Activated CD4-positive, CD25-positive, alpha-beta regulatory T cell treated with anti-CD3 and anti-CD28 coated beads, Interleukin-2, amount 50 U/mL, for 16 hours (primary cell): Measurements from ENCODE around the gene CAMK2D.
"Not testable (repeated sequence)": the region's sequence is repeated elsewhere in the genome, so short reads cannot be mapped to it uniquely, and the experiment has no call there.

Source experiments
- DNase-seq: peaks from one replicate; pipeline ENCODE4 v3.0.0-alpha.2; 2020; ENCODE audit warnings: low read depth, low spot score

The CAMK2D gene

DNA sequence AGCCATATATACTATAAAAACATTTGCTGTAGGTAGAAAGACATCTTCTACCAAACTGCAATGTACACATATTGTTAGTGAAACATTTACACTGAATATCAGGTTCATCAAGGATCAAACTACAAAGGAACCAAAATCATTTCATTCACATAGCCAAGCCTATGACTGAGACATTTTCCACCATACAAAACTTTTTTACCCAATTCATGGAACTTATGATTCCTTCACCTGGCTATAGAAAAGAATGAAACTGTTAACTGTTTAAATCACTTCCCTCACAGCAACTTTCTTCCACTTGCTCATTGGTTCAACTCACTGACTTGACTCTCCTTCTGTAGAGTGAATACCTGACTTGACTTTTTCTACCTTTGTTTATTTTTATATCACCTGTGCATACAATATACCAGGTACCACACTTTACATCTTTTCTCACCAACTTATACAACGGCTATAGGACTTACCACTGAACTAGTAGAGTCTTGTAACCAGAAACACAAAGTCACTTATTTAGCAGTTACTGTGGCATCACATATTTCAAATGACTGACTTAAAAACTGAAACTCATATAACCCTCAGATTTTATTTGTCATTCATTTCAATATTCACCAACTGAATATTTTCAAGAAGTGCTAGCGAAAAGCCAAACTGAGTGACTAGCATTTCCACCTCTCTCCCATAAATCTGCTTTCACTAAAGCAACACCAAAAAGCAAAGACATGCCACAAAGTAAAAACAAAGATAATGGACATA is 30.9 kb downstream of the CAMK2D start:
- no peak for DNase-seq

DNA sequence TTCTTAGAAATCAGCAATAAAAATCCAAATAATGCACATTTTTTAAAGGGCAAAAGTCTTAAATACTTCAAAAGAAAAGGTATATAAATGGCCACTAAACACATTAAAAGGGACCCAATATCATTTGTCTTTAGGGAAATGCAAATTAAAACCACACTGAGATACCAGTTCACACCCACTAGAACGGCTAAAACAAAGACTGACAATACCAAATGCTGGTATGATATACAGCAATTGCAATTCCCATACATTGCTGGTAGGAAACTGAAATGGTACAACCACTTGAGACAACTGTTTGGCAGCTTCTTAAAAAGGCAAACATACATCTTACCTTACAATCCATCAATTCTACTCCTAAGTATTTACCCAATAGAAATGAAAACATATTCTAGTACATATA is 33.7 kb downstream of the CAMK2D start:
- no peak for DNase-seq

DNA sequence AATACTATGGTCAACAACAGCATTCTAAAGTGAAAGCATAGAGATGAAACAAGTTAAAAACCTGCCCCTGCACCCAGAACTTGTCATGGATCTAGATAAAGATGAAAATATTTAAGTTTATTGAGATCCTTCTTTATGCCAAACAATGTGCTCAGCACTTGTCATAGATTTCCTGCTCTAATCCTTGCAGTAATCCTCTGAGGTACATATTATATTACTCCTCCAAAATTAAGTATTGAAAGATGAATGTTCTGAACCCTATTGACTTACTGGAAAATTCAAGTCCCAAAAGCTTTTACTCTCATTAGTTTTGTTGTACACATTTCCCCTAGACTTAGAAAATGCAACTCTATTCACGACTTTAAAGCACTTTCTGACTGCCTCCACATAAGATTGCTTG is 35.6 kb downstream of the CAMK2D start:
- DNase-seq, result no peak

DNA sequence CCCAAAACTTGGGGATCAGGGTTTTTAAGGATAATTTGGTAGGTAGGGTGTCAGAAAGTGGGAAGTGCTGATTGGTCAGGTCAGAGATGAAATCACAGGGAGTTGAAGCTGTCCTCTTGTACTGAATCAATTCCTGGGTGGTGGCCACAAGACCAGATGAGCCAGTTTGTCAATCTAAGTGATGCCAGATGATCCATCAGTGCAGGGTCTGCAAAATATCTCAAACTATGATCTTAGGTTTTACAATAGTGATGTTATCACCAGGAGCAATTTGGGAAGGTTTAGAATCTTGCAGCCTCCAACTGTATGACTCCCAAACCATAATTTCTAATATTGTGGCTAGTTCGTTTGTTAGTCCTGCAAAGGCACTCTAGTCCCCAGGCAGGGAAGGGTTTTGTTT is 43.3 kb downstream of the CAMK2D start:
- no peak for DNase-seq

DNA sequence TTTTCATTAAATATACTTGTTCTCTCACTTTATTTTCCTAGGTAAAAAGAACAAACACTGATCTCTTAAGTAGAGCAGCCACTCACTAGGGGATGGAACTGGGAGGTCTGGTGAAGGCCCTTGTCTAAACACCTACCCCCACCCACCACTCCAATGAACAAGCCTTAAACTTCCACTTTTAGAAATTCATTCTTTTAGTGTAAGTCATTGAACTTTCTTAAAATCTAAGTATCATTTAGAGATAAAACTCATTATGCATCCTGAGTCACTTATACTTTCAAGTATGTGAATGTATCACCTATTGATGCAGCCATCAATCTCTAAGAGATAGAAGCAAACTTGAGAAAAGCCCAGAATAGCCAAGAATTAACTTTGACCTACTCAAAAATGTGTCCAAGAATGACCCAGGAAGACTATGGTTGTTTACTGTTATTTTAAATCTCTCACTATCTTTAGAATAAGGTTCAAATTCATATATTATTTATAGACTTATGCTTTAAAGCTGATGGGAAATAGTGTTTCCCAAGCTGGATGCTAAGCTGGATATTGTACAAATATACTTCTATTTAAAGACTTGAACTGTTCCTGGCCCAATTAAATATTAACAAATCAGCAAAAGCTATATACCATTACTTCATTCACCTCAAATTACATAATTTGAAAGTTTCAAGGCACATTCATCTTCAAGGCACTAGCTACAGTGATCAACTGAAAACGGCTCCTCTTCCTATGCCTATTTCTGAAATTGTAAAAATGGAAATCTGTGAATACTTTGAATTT is 49.5 kb downstream of the CAMK2D start:
- no peak for DNase-seq

DNA sequence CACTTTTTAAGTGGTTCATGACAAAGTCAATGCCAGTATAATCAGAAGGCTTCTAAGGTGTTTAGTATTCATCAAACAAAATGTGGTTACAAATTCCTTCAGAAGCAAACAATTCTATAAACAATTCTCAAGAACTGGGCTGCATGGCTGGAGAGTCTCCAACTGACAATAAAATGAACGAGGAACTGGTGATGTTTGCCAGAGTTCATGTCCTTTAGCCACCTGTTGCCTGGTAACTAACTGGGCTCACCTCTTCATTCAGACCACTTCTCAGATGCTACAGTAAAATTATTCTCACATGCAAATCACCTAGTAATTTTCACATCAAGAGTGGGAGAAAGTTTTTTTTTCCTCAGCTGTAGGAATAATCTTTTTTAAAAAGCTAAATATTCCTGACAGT is 53.3 kb downstream of the CAMK2D start:
- no peak for DNase-seq

DNA sequence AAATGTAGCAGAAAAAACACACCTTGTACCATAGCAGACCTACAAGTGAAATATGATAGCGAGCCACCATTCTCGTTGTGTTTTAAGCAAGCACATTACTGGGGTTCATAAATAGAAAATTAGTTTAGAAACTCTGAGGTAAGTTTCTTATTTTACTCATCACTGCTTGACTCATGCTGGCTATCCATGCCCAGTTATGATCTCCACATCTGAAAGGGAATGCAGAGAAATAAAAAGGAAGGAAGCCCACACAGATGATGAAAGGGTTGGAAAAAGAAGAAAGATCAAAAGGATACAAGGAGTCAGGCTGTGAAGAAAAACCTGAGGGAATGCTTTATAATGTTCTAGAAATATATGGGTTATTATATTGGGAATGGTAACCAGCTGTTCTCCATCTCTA is 54.5 kb downstream of the CAMK2D start:
- no peak for DNase-seq

DNA sequence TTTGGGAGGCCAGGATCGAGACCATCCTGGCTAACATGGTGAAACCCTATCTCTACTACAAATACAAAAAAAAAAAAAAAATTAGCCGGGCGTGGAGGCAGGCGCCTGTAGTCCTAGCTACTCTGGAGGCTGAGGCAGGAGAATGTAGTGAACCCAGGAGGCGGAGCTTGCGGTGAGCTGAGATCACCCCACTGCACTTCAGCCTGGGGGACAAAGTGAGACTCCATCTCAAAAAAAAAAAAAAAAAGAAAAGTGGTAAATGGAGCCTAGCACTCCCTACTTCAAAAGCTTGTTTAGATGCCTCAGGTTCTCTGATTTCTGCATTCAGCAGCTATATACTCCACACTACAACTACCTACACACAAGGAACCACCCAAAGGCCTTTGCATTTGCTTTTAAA is 56.4 kb downstream of the CAMK2D start:
- not testable (repeated sequence) for DNase-seq

DNA sequence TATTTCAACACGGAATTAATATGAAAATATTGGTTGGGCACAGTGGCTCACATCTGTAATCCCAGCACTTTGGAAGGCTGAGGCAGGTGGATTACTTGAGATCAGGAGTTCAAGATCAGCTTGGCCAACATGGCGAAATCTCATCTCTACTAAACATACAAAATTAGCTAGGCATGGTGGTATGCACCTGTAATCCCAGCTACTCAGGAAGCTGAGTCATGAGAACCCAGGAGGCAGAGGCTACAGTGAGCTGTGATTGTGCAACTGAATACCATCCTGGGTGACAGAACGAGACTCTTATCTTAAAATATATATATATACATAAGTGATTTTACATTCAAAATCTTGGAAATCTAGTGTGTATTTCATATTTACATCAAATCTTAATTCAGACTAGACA is 58.9 kb downstream of the CAMK2D start:
- DNase-seq, result not testable (repeated sequence)

DNA sequence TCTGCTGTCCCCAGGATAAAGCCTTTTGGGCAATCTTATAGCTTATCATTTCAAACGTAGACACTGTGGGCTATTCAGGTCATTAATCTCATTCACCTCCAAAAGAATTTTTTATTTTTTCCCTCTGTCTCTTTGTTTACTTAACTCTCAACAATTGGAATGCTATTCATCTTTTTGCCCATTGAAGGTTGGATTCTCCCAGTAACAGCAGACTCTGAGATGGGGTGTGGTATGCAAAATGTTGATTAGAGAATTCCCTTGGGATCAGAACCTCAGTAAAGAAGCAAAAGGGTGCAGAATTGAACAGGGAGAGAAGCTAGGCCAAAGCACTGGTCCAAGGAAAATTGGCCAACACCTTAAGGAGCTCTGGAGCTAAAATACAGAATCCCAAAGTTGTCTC is 60.4 kb downstream of the CAMK2D start:
- no peak for DNase-seq

DNA sequence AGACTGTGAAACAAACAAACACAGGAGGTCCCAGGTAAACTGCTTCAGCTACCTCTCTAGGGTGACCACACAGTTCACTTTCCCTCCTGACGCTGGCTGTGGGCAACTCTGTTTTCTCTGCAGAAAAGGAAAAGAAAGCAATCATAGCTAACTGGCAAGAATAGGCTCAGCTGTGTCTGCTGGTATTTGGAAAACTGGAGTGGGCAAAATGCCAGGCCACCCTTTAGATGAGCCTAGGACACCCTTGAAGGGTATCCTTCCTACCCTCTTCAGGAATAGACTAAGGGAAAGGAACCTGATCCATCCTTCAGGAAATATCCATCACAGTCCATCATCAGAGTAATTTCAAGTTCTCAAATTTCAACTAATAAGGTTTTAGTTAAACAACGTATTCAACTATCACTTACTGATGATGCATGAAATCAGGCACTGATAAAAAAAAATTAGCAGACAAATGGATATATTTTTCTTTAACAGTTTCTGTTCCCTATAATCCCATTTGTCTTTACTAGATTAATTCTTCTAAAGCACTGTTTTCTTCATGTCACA is 60.9 kb downstream of the CAMK2D start:
- DNase-seq, result no peak

DNA sequence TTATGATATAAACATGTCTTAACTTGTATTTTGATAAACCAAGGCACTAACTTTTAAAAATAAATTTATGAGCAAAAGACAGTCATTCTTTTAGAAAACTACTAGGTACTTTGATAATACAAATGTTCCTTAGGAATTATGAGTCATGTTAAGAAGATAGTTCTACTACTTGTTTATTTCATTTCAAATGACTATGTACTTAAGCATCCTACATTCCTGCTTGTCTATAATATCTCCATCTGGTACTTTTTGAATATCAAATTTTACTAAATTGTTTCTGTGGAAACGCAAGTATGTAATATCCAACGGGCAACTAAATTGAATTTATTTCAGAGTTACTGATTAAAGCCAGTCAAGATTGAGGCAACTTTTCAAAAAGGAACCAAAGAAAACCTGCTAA is 61.8 kb downstream of the CAMK2D start:
- DNase-seq, result no peak

DNA sequence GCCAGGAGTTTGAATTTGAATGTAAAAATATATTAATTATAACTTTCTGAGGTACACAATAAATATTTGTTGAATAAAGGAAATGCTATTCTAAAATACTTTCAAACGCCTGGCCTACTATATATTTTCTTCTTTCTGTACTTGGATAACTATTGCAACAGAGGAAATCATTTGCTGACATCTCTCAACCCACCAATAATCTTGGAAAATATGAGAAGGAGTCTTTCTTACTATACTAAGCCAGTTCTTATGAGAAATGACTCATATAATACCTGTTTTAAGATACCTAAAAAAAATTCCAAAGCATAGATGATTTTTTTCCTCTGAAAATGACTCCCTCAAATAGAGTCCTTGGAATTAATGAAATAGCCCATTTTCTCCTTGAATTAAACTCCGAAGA is 64.1 kb downstream of the CAMK2D start:
- no peak for DNase-seq

DNA sequence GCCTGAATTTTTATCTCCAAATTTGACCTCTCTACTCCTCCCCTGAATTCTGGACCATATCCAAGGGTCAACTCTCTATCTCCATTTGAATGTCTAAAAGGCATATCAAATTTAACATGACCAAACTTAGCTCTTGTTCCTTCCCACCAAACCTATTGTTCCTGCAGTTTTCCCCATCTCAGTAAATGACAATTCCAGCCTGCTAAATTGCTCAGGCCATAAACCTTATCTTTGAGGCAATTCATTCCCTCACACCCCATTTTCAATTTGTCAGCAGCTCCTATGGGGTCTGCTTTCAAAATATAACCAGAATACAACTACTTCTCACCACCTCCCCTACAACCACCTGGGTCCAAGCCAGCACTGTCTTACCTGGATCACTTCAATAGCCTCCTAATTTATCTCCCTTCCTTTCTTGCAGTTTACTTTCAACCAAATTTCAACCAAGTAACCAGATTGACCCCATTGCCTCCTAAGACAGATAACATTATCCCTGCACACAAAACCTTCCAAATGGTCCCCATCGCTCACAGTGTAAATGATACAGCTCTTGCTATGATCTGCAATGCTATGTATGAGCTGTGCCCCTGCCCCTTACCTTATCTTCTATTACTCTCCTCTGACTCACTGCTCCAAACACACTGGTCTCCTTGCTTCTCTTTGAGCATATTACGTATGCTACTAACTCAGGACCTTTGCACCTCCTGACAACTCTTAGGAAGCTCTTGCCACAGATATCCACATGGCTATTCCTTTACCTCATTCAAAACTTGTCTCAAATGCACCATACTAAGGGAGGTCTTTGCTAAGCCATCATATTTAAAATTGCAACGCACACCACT is 66.0 kb downstream of the CAMK2D start:
- no peak for DNase-seq

DNA sequence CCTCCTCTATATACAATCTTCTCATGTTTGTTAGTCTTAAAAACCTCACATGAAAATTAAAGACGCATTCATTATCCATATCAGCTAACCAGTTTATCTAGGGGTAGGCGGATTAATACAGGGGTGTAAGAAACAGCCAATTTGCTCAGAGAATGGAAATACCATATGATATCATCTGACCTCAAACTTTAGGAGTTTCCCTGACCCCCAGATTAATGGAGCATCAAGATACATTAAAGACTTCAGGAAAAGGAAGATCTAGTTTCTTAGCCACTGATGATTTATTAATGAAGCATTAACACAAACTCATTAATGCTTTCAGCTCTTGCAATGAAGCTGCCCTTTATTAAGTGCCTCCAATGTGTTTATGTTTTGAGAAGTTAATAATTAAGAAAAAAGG is 67.5 kb downstream of the CAMK2D start:
- no peak for DNase-seq

DNA sequence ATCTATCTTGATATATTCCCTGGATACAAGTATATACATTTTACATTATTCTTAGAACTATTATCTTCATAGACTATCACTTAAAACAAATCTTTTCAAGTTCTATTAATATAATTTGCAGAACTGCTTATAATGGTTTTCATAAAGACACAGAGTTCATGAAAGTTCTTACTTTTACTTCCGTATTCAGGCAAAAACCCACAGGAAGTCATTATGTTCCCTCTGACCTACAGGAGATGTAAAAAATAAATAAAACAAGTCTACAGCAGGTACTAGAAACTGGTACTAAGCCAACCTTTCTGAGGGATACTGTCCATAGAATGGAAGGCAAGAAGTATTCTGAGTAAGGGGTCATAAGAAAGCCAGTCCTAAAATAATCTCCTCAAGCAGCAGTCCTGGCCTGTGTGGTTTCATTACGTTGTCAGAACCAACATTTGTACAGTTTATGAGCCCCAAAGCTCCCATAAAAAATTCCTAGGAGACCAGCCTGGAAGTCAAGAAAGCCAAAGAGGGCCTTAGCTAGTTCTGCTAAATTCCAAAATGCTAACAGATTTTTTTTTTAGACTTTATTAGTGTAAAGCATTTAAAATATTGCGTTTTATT is 68.6 kb downstream of the CAMK2D start:
- DNase-seq, result no peak

DNA sequence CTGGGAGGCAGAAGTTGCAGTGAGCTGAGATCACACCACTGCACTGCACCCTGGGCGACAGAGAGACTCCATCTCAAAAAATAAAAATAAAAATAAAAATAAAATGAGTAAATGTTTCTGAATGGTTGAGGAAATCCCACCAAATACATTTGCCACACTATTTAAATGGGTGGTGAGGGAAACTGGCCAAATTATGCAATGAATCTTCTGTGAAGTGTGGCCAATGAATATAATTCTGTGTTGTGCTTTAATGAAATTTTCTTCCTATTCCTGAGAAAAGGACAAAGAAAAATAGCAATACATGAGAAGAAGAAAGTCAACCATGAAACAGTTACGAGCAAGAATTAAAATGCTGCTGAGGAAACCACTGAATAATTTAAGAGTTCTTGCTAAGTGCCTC is 69.9 kb downstream of the CAMK2D start:
- no peak for DNase-seq

DNA sequence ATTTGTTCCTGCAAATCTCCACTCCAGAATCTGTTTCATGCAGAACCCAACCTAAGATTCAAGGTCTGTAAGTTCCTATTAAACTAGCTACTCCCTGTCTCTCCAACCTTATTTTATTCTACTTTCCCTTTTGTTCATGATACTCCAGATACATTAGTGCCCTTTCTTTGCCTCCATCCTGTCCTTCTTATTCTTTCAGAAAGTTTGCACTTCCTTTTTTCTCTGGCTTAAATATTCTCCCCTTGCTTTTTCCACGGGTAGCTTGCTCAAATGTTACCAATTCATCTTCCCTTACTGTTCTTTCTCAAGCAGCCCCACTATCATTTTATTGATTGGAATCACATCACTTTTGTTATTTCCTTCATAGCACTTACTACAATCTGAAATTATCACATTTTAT is 72.1 kb downstream of the CAMK2D start:
- DNase-seq, result no peak

DNA sequence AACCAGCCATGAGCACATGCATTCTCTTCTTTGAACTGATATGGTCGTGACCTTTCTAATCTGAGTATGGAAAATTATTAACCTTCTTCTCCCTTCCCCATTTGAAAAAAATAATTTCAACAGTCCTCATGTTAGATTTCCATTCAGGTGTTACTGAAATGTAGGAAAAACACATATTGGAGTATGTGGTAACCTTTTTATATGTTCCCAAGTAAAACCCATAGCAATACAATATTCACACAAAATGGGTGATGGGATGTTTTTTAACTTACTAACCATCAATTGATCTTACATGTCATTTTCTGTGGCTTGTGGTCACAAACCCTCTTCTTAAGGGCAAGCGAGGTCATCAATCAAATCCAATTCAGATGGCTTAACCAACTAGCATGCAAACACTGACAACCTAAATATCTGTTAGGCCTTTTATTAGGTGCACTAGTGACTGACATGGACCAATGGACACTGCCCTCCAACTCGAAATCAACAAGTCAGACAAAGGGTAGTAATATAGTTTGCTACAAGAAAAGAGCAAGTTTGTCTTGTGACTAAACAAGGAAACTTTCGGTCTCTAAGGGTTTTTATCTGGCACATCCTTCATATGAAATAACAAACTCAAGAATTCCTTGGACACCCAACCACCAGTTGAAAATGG is 74.3 kb downstream of the CAMK2D start:
- DNase-seq, result no peak

DNA sequence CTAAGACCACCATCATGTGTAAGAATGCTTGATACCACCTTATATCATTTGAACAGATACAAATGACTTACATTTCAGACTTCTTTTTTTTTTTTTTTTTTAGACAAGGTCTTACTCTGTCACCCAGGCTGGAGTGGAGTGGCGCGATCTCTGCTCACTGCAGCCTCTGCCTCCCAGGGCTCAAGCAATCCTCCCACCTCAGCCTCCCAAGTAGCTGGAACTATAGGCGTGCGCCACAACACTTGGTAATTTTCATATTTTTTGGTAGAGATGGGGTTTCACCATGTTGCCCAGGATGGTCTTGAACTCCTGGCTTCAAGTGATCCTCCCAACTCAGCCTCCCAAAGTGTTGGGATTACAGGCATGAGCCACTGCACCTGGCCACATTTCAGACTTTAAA is 76.4 kb downstream of the CAMK2D start:
- not testable (repeated sequence) for DNase-seq

DNA sequence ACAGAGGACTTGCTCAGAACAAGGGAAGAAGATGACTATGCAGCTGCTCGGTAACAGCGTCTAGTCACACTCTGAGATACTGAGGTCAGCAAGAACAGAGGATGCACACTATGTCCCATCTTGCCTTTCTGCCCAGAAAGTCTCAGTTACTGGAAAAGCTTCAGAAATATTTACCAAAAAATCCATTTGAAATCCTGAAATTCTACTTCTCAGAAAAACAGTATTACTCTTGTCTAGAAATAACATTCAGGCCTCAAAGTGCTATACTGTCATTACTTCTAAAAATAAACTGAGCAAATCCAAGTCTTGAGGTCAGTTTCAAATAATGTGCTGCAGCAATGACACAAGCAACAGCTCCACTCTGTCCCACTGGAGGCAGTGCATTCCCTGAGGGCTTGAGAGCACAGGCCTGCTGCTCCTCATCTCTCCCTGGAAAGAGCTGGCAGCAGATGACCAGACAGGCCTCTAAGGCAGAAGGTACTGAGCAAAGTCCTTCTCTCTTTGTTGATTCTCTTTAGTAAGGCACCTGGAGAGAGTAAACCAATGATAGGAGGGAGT is 76.9 kb downstream of the CAMK2D start:
- no peak for DNase-seq
